GM19351 (cell line): ENCODE data around the gene ATG10.
"Not testable (repeated sequence)": the region's sequence is repeated elsewhere in the genome, so short reads cannot be mapped to it uniquely, and the experiment has no call there.

Experiments
- ATAC-seq: cut with Tn5 transposase; IDR thresholded peaks from one replicate; pipeline ENCODE4 v1.9.1; 2021; ENCODE audit warnings: mild to moderate bottlenecking, moderate library complexity; ENCODE audit not compliant: unreplicated experiment

ATG10 gene

DNA sequence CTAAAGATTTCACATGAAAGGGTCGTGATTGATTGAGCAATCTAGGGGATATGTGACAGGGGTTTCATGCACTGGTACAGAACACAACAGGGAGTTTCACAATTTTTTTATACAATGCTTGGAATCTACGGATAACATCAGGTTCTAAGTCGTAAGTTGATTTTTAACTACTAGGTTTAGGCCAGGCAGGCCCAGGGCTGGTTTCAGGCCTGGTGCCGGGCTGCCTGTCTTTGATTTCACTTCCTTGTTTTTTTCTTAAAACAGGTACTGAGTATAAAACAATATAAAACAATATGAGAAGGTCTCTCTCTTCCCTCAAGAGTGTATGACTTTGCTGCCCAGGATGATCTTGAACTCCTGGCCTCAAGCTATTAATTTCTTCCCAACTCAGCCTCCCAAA lies 301.6 kb downstream of the ATG10 start:
- ATAC-seq = not testable (repeated sequence)

DNA sequence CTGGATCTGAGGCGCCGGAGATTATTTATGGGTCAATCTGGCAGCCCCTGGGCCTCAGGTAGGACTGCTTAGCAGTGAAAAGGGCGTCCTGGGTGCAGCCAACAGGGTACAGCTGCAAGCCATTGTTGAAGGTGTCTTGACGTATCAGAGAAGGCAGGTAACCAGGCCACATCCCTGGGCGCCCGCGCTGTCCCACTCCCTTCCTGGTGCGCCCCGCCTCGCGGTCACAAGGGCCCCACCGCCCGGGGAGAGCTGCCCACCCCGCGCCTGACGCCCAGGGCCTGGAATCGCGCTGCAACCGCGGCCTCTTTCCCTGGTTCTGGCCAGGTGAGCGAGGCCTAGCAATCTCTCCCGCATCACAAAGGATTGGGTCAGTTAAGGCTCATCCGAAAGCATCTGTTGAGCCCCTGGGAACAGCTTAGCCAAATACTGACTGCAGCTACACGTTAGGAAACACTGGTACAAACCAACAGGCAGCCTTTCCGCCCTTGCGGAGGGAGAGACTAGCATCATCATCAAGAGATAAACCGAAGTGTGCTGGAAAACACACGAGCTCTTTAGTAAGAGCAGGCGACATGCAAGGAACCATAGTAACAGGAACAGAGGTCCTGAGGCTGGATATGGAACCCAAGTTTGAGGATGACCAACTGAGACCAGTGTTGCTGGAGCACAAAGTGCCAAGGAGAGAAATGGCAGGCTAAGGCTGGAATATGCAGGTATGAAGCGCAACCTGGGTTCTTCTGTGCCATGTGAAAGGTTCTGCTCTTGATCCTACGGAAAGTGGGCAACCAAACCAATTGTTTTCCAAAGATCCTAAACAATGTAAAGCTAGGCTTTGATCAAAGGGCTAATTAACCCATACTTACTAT lies 302.8 kb downstream of the ATG10 start:
- no peak for ATAC-seq

DNA sequence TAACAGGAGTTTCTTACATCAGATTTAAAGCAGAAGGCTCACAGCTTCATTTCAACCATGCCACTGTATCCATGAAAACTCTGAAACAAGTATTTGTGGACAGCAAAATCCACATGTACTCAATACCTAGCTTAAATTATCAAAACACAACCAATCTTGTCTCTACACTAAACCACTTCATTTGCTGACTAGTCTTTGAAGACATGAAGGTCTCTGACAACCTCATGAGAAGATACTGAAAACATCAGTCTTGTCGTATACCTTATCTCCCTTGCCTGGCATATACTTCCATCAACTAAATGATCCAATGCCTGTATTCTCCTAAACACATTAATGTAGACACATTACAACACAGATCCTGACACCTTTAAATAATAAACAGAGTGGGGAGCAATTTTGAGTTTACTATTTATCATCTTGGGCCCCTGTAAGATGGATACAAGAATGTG lies 303.4 kb downstream of the ATG10 start:
- ATAC-seq = no peak

DNA sequence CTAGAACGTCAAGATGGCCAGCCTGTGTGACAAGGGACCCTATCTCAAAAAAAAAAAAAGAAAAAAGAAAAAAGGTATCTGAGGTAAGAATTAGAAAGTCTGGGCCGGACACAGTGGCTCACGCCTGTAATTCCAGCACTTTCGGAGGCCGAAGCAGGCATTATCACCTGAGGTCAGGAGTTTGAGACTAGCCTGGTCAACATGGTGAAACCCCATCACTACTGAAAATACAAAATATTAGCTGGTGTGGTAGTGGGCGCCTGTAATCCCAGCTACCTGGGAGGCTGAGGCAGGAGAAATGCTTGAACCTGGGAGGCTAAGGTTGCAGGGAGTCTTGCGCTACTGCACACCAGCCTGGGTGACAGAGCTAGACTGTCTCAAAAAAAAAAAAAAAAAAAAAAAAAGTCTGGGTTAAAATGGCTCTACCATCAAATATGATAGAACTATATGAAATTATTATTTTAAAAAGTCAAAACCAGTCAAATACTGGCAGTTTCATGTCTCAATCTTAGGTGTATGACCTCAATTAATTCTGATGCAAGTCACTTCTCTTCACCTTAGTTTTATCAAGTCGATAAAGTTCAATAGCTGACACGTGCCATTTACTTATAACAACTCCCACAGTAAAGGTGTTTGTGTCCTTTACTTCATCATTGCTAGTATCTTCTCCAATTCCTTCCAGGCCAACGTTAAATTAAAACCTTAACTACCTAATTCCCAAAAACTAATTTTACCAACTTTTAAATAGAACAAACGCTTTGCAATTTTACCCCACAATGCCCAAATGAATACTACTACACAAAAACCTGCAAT lies 305.2 kb downstream of the ATG10 start:
- ATAC-seq = no peak

- ATAC-seq = no peak
Measured at GRCh38 chr5:82277613-82277986, 305.8 kb downstream of the ATG10 start.

DNA sequence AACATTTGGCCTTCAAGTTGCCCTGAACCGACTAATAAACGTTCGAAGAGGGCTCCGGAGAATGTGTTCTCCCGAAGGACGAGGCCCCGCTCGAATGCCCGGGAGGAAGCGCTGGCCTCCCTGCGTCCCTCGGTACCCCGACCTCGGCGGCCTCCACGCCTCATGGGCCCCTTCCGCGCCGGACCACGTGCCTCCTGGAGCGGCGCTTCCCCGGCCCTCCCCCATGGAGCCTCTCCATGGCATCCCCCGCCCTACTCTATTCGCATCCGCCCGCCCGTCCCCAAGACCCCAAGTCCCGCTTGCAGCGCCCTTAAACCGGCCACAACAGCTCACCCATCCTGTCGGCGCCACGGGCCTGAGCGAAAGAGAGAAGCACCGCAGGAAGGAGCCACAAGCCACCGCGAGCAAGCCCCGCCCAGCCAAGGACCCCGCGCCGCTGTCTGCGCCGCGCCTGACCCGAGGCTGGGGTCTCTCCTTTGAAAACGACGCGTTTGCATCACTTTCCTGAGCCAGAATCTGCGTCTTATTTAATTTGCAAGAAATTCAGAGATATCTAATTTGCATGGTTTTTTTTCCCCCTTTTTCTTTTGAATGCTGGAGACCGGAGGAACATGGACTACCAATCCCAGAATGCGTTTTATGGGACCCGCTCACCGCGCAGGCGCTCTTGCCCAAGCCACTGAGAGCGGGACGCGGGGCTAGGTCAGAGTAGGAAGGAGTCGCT lies 306.3 kb downstream of the ATG10 start, which contains the start of gene RPS23:
Gene RPS23, minus strand, starts transcription at position 368 of the 724 bp plus-strand sequence. Its CDS starts 31 bp downstream, at position 337.
- peak; percentile 88 for ATAC-seq

GRCh38 chr5:82278711-82279370 lies 307.0 kb downstream of the ATG10 start:
- no peak for ATAC-seq

DNA sequence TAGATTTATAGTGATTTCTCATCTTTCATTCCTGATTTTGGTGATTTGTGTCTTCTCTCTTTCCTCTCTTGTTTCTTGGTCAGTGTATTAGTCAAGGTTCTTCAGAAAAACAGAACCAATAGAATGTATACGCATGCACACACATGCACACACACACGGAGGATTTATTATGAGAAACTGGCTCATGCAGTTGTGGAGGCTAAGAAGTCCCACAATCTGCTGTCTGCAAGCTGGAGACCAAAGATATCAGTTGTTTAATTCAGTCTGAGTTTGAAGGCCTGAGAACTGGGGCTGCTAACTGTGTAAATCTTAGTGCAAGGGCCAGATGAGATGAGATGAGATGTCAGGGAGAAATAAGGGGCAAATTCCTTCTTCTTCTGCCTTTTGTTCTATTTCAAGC lies 312.1 kb downstream of the ATG10 start:
- ATAC-seq = no peak

DNA sequence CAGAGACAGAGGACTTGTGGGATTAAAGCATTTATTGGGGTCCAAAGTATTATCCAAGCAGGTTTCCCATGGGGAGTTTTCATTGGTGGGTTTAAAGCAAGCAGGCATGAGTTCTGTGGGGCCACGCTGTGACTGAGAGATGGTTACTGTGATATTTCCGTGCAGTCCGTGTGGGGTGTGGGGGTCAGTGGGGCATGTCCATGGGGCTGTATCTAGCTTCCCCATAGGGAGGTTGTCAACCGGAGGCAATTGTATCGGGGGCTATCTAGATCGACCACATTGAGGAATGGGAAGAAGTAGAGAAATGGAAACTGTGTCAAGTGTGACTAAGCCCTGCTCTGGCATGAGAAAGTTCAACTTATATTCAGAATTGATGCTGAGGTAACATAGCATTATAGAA lies 313.4 kb downstream of the ATG10 start:
- no peak for ATAC-seq

DNA sequence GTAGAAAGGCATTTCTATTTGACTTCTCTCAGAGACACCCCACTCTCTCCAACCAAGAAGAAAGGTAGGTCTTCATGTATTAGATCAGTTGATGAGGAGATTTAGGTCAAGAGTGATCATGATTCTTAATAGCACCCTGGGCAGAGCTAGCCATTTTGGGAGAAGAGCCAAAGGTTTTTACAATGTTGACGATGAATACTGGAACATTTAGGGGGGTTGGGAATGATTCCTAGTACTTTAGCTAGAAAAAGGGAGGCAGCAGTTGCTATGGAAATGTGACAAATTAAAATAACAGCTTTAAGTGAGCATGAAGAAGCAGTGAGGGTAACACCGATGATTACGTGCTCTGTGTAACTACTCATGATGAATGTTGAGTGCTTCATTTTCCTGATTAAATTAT lies 315.8 kb downstream of the ATG10 start:
- ATAC-seq = no peak

DNA sequence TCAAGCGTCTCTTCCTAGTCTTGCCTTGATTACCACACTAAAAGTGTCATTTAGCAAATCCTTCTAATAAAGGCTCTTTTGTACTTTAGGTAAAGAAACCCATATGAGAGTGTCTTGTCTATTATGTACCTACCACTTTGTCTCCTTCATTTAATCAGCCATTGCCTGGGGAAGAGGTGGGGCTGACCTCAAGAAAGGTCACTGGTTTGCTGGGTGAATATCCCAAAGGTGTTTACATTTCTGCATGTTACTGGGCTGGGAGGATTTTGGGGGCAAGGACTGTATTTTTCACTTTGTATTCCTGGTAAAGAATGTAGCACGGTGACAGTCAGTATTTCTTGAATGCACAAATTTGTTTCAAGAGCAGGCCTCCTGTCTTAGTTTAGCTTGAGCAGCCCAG lies 318.2 kb downstream of the ATG10 start:
- ATAC-seq = no peak

- no peak for ATAC-seq
Measured at GRCh38 chr5:82290908-82291307, 319.1 kb downstream of the ATG10 start.

DNA sequence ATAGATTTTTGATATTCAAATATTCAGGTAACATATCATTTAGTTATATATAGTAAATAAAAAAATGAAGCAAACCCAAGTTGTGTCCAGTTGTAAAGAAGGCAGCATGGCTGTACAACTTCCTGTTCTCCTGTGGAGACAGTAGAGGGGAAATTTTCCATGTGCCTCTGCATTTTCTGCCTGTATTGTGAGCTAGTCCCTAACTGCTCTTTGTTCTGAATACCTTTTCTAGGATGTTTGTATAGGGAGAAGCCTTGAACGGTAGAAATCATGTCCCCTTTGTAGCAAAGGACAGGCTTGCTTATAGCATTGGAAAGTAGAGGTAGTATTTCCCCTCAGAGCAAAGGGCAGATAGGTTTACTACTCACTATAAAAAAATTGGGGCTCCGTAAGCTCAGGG lies 319.6 kb downstream of the ATG10 start:
- no peak for ATAC-seq

DNA sequence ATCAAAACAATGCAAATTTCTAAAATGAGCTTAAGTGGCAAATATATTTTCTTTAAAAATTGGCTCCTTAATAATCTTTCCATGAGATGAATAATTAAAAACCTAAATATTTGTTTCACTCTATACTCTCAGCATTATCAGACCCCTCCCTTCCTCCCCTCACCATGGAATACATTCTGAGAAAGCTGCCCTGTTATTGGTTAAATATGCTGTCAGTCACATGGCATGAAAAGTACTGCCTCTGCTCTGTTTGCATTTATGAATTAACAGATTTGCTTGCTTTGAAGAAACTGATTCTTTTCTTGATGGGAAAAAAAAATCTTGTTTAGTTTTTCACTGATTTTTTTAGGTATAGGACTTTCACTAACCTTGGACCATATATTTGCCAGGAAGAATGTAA lies 323.3 kb downstream of the ATG10 start:
- ATAC-seq = no peak

DNA sequence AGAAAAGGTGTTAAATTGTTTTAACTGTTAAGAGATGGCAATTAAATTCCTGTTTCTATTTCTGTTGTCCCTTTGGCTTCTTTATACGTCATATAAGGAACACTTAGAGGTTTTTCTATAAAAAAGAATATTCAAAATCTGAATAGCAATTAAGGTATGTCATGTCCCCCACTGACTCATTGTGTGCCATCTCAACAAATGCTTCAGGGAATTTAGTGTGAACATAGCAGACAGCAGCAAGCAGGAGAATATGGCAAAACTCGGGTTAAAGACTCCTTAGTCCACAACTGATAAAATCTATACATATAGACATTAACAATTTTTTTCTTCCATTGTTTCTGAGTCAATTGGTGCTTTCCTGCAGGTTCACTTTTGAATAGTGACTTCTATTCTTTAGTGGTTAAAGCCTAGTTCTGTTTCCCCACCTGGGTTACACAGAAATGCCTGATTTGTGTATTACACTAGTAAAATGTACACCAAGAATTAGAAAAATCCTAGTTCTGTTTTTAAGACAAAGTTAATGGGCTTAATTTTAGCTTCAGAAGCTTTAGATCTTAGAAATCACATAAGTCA lies 324.2 kb downstream of the ATG10 start:
- peak; percentile 45 for ATAC-seq

DNA sequence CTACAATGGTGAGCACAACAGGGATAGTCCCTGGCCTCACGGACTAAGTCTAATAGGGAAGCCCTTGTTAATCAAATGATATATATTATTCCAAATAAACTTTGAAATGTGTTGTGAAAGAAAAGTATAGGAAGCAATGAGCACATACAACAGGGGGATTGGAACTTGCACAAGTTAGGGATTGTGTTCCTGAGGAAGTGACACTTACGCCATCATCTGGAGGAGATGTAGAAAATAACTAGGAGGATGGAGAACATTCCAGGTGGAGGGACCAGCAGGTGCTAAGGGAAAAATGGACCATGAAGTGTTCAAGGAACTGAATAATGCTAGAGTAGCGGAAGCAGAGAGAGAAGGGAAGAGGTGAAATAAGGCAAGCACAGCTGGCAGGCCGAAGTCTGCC lies 325.1 kb downstream of the ATG10 start:
- no peak for ATAC-seq

- ATAC-seq = no peak
Measured at GRCh38 chr5:82297711-82298110, 325.9 kb downstream of the ATG10 start.

DNA sequence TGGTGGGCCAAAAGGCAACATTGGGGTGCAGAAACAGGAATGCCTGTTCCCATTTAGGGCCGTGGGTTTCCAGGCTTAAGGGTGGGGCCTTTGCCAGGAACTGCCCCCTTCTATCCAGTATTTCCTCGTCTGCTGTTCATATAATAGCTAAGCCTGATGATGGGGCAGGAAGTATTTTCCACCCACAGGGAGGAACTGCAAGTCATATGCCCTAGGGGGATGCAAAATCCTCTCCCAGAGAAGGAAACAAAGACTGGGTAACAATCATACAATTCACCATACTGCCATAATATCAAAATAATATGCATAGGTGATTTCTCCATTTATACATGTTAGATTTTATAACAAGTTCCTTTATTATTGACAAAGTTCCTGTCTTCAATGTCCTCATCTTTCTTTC lies 326.8 kb downstream of the ATG10 start:
- ATAC-seq = no peak

DNA sequence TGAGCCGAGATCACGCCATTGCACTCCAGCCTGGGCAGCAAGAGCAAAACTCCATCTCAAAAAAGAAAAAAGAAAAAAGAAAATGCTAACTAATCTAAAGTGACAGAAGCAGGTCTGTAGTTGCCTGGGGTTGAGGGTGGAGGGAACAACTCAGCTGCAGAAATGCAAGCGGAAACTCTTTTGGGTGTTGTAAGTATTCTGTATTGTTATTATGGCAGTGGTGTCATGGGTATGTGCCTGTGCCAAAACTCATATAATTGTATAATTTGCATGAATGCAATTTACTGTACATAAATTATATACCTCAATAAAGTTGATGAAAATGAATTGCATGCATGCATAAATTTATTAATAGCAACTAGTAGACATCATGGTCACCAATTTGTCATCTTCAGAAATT lies 329.4 kb downstream of the ATG10 start:
- ATAC-seq = no peak
